ENCODE data around the gene OR4C6.

Gene OR4C6

GRCh38 chr11:55661901-55662300 is at the start of gene OR4C6:
Gene OR4C6, plus strand, starts transcription at chr11:55662201. Its CDS starts 2,966 bp downstream, at chr11:55665167.
- DNase-seq (ENCODE audit: low spot score): no peak

- no peak for DNase-seq (ENCODE audit: low spot score)
Measured at GRCh38 chr11:55624531-55624930, 37.5 kb upstream of the OR4C6 start.

- no peak for DNase-seq (ENCODE audit: low spot score)
Measured at GRCh38 chr11:55634813-55635212, 27.2 kb upstream of the OR4C6 start, which contains the start of gene OR4P4. Gene OR4P4, plus strand, starts transcription at chr11:55635113.

GRCh38 chr11:55648027-55648426 is 14.0 kb upstream of the OR4C6 start, which contains the start of gene OR4S2:
Gene OR4S2, plus strand, starts transcription at chr11:55648327. Its CDS starts 2,577 bp downstream, at chr11:55650904.
- DNase-seq (ENCODE audit: low spot score): no peak

GRCh38 chr11:55652560-55652959 is 9.4 kb upstream of the OR4C6 start:
- no peak for DNase-seq (ENCODE audit: low spot score)

GRCh38 chr11:55655096-55655495 is 6.9 kb upstream of the OR4C6 start:
- DNase-seq (ENCODE audit: low spot score): no peak

- no peak for DNase-seq (ENCODE audit: low spot score)
Measured at GRCh38 chr11:55658031-55658573, 3.9 kb upstream of the OR4C6 start.

- DNase-seq (ENCODE audit: low spot score): no peak
Measured at GRCh38 chr11:55658608-55659007, 3.4 kb upstream of the OR4C6 start.

GRCh38 chr11:55669376-55669775 is 7.4 kb downstream of the OR4C6 start:
- no peak for DNase-seq (ENCODE audit: low spot score)

GRCh38 chr11:55673860-55674259 is 11.9 kb downstream of the OR4C6 start:
- no peak for DNase-seq (ENCODE audit: low spot score)

GRCh38 chr11:55697817-55698216 is 35.8 kb downstream of the OR4C6 start:
- DNase-seq (ENCODE audit: low spot score): no peak

GRCh38 chr11:55701429-55701828 is 39.4 kb downstream of the OR4C6 start:
- DNase-seq (ENCODE audit: low spot score): no peak

GRCh38 chr11:55707029-55707428 is 45.0 kb downstream of the OR4C6 start:
- peak; percentile 17 for DNase-seq (ENCODE audit: low spot score)

- DNase-seq (ENCODE audit: low spot score): peak; percentile 1
Measured at GRCh38 chr11:55714982-55715888, 53.2 kb downstream of the OR4C6 start.

Data from cerebellar cortex (tissue), 1 donor.